ENCODE data around the gene ZNF618. TPM values are rescaled to one million over a fixed set of nuclear protein-coding genes. Genes with fewer than 3 reads are reported as not detected.

The ZNF618 gene
- total RNA-seq, 1 donor from 2014 or later = 0.02 TPM

DNA sequence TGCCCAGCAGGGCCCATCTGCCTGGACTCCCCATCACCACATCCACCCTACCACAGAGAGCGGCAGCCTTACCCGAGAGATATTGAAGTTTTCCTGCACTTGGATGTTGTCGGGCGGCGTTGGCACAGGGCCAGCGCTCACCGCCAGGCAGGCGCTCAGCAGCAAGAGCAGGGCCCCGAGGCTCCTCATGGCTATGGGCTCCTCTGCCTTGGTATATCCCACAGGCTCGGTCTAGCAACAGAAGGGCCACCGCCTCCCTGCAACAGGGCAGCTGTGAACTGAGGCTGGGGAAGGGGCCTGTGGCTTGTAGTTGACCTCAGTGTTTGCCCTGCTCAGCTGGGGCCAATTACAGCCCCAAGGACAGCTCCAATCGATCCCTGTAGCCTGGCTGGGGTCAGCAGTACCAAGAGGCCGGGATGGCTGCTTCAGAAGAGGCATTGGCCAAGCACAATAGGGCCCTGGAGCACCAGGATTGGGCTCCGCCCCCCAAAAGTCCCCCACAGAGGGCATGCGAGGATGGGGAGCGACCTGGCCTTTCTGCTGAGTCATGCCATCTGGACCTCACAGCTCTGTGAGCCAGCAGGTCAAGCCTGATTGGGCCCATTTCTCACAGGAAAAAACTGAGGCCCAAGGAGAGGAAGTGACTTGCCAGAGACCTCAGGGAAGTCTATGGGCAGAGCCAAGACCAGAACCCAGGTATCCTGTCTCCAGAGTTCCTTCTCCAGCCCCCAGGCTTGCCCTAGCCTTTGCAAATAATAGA, 202.1 kb downstream of the ZNF618 start, which contains the start of gene AMBP:
AMBP (minus strand) TSS at position 280 of the 760 bp plus-strand sequence; CDS start at position 189, 91 bp downstream.
- intact Hi-C loops (cut with micrococcal nuclease) = no loop called here

- intact Hi-C loops (cut with micrococcal nuclease) = no loop called here
Observed at GRCh38 chr9:114078781-114079156, 202.7 kb downstream of the ZNF618 start.

- intact Hi-C loops (cut with micrococcal nuclease) = loop anchor here (5.0 kb wide), 1 partner anchor 273 kb away; no protein-coding TSS in a partner anchor
Observed at GRCh38 chr9:114080195-114080772, 204.2 kb downstream of the ZNF618 start.

DNA sequence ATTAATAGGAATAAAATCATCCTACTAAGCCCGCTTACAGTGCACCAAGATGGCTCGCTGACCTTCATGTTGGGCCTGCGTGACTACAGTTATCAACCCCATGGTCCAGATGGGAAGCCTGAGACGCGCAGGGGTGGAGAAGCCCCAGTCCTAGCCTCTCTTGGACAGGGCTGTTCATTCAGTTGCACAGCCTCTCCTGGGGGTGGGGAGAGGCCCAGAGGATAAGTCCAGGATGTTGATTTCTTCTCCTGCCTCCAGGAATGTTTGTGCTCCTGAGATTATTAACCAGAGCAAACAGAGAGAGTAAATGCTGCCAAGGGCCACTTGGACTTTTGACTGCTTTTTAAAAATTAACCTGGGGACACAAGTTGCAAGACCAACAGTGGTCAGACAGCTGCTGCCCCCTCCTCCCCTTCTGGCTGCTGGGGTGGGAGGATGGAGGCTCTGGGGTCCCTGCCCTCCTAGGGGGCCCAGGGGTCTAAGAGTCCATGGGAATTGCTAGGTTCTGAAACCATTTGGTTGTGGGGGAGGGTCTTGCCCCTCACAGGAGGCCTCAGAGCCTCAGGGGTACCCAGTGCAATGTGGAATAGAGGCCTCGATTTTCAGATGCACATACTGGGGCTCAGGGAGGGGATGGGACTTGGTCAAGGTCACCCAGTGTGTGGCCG, 204.8 kb downstream of the ZNF618 start:
- intact Hi-C loops (cut with micrococcal nuclease) = loop anchor here (5.0 kb wide), 1 partner anchor 274 kb away; no protein-coding TSS in a partner anchor

DNA sequence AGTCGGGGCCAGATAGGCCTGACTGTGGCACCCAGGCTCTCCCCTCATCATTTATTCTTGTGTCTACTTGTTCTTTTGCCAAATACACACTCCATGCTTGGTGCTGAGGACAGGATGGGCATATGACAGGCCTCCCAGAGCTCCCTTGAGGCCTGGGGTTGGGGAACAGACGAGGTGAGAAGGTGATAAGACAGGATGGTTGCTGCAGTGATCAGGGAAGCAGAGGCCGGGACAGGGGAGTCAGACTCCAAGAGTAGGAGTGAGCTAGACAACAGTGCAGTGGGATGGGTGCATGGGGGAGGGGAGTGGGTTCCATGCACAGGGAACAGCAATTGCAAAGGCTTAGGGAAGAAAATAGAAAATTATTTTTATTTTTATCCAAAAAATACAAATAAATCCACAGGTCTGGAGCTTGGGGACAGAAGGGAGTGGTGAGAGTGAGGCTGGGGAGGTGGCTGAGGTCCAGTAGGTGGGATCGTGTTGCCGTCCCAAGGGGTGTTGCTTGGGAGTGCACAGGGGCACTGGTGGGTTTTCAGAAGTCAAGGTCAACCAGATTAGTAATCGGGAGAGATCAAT, 205.4 kb downstream of the ZNF618 start:
- intact Hi-C loops (cut with micrococcal nuclease) = loop anchor here (1.0 to 5.0 kb wide), 2 partner anchors 210 to 274 kb away; no protein-coding TSS in a partner anchor

DNA sequence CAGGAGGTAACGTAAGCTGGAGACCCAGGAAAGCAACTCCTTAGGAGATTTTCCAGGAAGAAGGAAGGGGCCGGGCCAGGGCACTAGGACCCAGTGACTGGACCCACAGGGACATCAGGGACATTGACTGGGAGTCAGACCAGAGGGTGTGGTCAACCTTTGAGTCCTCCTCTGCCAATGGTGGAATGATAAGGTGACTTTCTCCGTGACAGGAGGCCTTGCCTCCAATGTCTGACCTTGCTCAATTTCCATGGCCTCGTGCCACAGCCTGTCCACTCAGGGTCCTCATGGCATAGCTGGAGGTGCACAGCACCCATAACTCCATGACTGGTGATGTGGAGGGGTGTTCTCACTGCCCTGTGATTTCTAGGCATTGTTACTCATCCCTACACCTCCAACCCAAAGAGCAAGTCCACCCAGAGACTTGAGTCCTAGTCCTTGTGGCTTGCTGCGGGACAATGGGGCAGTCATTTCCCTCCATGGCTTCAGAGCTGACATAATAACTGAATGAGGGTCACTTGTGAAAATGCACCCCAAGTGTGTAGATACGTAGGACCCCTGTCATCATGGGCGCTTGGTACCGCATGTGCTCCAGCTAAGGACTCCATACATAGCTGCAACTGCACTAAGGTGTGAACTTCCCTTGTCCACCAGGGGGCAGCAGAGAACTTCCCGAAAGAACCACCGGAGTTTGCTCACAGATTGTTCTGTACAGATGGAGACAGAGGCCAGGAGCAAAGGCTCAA, 206.1 kb downstream of the ZNF618 start:
- intact Hi-C loops (cut with micrococcal nuclease) = loop anchor here (1.0 to 5.0 kb wide), 2 partner anchors 209 to 275 kb away; no protein-coding TSS in a partner anchor

GRCh38 chr9:114082763-114083412, 206.8 kb downstream of the ZNF618 start:
- intact Hi-C loops (cut with micrococcal nuclease) = loop anchor here (1.0 to 5.0 kb wide), 2 partner anchors 208 to 276 kb away; no protein-coding TSS in a partner anchor

- intact Hi-C loops (cut with micrococcal nuclease) = loop anchor here (5.0 kb wide), 1 partner anchor 276 kb away; no protein-coding TSS in a partner anchor
Observed at GRCh38 chr9:114083666-114084065, 207.6 kb downstream of the ZNF618 start.

DNA sequence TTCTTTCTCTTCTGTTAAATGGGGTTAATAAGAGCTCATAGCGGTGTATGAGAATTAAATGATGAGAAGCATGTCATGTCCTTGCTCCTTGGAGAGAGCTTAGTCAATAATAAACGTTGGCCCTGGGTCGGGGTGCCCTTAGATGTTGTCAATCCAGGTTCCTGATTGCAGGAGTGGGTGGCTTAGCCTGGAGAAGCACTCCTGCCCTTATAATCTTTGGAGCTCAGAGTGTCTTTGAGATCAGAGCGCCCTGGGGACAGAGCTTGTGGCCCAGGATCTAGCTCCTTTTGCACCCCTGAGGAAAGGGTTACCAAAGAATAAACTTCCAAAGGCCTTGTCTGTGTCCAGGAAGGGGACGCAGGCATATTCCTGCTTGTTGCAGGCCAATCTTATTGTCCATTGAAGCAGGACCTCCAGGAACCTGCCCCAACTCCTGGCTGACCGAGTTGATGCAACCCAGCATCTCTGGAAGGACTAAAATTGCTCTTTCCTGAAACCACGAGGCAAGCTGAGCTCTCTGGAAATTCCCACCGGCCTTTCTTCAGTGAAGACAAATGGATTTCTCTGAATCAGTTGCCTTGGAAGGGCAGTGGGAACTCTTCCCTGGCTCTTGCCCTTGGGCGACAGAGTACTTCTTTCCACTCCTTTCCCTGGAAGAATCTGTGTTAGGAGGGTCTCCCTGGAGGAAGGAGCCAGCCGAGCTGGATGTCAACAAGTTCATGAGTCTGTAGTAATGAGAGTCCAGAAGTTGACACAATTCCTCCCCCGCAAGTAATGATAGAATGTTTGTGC, 208.4 kb downstream of the ZNF618 start:
- intact Hi-C loops (cut with micrococcal nuclease) = loop anchor here (5.0 kb wide), 1 partner anchor 277 kb away; no protein-coding TSS in a partner anchor

DNA sequence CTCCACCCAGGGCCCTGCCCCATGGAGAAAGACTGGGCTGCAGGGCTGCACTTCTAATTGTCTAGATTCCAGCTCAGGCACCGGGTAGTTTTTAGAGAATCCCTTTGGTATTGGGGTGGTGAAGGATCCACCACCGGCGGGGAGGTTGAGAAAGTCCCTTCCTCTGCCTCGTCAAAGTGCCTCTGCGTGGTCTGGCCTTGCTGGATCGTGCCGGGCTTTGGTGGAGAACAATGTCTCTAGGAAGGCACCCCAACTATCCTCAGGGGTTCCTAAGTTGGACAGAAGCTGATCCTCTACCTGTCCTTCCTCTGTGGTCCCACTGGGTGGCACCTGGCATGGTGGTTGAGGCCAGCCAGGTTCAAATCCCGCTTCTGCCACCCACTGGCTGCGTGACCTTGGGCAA, 209.3 kb downstream of the ZNF618 start:
- intact Hi-C loops (cut with micrococcal nuclease) = no loop called here

DNA sequence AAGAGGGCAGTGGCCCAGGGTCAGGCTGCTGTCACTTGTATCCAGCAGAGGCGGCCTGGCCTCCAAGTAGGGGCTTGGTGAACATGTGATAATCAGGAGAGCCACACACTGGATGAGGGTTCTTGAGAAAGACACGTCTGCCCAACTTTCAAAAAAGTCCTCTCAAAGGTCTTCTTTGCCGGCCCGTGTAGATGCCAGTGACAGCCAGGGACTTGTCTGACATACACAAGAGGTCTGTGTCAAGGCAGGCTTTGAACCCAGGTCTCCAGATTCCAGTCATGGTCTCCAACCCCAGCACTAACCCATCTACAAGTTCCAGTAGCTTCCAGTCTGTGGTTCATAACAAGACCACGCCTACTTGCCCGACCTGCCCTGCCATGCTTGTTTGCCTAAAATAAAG, 209.9 kb downstream of the ZNF618 start:
- intact Hi-C loops (cut with micrococcal nuclease) = no loop called here

GRCh38 chr9:114086607-114087006, 210.5 kb downstream of the ZNF618 start:
- intact Hi-C loops (cut with micrococcal nuclease) = no loop called here

GRCh38 chr9:114087721-114088120, 211.6 kb downstream of the ZNF618 start:
- intact Hi-C loops (cut with micrococcal nuclease) = no loop called here

DNA sequence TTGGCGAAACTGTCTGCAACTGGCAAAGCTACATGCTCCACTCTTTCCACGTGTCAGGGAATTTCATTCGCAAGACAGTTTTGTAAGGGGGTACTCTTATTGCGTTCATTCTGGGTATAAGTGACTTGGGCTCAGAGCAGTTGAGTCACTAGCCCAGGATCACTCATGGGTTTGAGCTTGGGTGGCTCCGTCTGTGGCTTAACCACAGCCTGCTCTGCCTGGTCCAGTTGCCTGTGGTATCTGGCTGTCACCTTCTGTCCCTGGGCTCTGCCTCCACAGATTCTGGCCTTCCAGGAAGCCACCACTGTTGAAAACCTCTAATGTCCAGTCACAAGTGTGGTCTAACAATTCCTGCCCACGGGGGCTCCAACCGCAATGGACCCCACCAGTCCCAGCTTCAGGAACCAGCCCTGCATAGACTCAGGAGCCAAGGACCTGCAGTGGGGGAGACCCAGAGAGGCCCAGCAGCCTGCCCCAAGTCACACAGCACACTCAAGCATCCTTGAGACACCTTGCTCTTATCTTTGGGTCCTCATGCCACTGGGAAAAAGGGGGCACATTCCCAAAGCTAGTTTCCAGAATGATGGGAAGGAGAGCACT, 212.6 kb downstream of the ZNF618 start:
- intact Hi-C loops (cut with micrococcal nuclease) = no loop called here

DNA sequence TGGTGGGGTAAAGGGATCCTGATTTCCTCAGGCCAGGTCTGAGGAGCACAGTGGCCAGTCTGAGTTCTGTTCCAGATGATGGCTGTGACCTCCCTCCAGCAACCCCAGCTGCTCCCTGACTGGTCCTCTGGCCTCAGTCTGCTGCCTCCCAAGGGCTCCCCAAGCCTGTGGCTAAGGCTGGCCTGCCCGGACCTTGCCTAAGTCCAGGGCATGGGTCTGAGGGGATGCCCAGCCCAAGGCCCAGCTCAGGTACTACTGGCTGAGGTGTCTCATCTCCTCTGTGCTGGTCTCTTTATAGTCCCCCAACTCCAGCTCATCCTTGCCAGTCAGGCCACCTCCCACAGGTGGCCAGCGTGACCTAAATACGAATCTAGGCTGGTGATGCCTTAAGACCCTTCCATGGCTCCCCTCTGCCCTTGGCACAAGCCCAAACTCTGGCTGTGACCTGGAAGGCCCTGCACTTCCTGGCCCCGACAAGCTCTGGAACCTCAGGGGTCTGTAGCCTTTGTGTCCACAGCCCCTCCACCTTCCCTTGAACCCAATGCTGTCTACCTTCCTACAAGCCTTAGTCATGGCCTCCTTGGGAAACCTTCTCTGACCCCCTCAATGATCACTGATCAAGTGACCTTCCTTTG, 213.2 kb downstream of the ZNF618 start:
- intact Hi-C loops (cut with micrococcal nuclease) = no loop called here

DNA sequence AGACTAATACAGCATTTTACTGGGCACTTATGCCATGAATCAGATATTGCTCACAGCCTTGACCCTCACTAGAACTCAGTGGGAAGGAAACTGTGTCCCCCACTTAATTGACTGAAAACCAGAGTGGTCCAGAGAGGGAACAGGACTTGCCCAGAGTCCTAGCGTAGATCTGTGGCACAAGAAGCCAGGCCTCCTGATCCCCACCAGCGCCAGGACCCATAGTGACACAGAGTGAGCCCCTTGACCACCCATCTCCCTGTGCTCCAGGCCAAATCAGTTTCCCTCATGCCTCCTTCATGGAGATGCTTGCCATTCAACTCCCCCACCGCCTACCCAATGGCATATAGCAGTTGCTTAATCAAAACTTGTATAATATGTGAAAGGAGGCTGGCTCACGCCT, 214.7 kb downstream of the ZNF618 start:
- intact Hi-C loops (cut with micrococcal nuclease) = no loop called here

GRCh38 chr9:114091711-114092110, 215.6 kb downstream of the ZNF618 start:
- intact Hi-C loops (cut with micrococcal nuclease) = no loop called here

GRCh38 chr9:114092336-114092735, 216.2 kb downstream of the ZNF618 start:
- intact Hi-C loops (cut with micrococcal nuclease) = no loop called here

Data from T-helper 1 cell treated with Interleukin-12 subunit alpha and Interleukin-12 subunit beta and Interleukin-4 antibody, amounts not matched to agents 30 ng/mL and 1 ng/mL, for 36 hours (primary cell).